Suprapubic skin (tissue), 4 donors: ENCODE data around the gene NRF1.

Experiments
- CTCF ChIP-seq, 2 donors: fragments of 200-600 bp in 1 of 2; fragments of 450-650 bp in 1 of 2; sonication (generic) in 1 of 2; IDR thresholded peaks; one replicate each; pipeline ENCODE4 v1.5.1; 2016 to 2019; ENCODE audit warnings: antibody characterized with exemption in 2 of 2, mild to moderate bottlenecking in 1 of 2, moderate library complexity in 1 of 2
- POLR2A ChIP-seq, 2 donors: fragments of 450-650 bp; IDR thresholded peaks; one replicate each; pipeline ENCODE4 v1.6.1; 2017; ENCODE audit warnings: antibody characterized with exemption in 2 of 2, mild to moderate bottlenecking in 2 of 2, moderate library complexity in 2 of 2
- POLR2AphosphoS5 ChIP-seq, 3 donors: sonication (generic); formaldehyde crosslinking; IDR thresholded peaks; one replicate each; pipeline ENCODE4 v1.6.1; 2017; ENCODE audit warnings: antibody characterized with exemption in 3 of 3

GRCh38 chr7:129571201-129571600 lies 40.3 kb upstream of the NRF1 start:
- TF ChIP-seq CTCF (IDR thresholded peaks at IDR 0.05) (no peak), POLR2AphosphoS5 (IDR thresholded peaks at IDR 0.05) (no peak), POLR2A (IDR thresholded peaks at IDR 0.05) (no peak)
